ENCODE results near the gene MME.

DNA sequence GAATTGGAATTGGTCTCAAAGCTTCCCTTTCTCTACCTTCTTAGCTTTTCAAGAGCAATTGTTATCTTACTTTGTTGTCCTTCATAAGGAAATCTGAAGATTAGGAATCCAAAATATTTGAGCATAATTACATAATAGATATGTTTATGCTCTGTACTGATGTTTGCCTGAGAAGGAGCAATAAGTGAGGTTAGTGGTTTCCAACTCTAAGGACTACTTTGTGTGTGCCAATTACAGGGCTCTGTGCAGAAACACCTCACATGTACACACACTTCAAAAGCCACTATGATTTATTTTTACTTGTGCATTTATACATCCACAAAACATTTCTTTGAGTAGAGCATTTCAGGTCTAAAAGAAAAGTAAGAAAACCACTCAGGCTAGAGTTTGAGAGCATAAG is 49.9 kb downstream of the MME start:
- TF ChIP-seq POLR2A (IDR thresholded peaks at IDR 0.05; ENCODE audit: low read depth, low read length) (no peak), CTCF (conservative IDR thresholded peaks at IDR 0.05; ENCODE audit: low read depth, low read length) (no peak), MXI1 (IDR thresholded peaks at IDR 0.05; ENCODE audit: borderline replicate concordance, low read depth, low read length) (no peak), FOS (IDR thresholded peaks at IDR 0.05; ENCODE audit: low read depth, low read length) (no peak), RFX5 (IDR thresholded peaks at IDR 0.05; ENCODE audit: low read depth, low read length) (no peak), MAFK (IDR thresholded peaks at IDR 0.05; ENCODE audit: low read depth, low read length) (no peak), SMC3 (IDR thresholded peaks at IDR 0.05; ENCODE audit: low read depth, low read length) (no peak), CEBPB (IDR thresholded peaks at IDR 0.05; ENCODE audit: low read depth, low read length) (no peak), RAD21 (IDR thresholded peaks at IDR 0.05; ENCODE audit: low read length) (no peak), CHD1 (IDR thresholded peaks at IDR 0.05; ENCODE audit: low read depth, low read length) (no peak)
- TF ChIP-seq, protein P1, sequence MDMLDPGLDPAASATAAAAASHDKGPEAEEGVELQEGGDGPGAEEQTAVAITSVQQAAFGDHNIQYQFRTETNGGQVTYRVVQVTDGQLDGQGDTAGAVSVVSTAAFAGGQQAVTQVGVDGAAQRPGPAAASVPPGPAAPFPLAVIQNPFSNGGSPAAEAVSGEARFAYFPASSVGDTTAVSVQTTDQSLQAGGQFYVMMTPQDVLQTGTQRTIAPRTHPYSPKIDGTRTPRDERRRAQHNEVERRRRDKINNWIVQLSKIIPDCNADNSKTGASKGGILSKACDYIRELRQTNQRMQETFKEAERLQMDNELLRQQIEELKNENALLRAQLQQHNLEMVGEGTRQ (IDR thresholded peaks at IDR 0.05; ENCODE audit: low read depth, low read length) = no peak
- TF ChIP-seq, protein P2, sequence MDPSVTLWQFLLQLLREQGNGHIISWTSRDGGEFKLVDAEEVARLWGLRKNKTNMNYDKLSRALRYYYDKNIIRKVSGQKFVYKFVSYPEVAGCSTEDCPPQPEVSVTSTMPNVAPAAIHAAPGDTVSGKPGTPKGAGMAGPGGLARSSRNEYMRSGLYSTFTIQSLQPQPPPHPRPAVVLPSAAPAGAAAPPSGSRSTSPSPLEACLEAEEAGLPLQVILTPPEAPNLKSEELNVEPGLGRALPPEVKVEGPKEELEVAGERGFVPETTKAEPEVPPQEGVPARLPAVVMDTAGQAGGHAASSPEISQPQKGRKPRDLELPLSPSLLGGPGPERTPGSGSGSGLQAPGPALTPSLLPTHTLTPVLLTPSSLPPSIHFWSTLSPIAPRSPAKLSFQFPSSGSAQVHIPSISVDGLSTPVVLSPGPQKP (IDR thresholded peaks at IDR 0.05; ENCODE audit: borderline replicate concordance, low read depth, low read length) = no peak
